22Rv1 (cell line): ENCODE measurements around the gene C10orf62.

Experiments
- ZFX ChIP-seq: fragments of 450-650 bp; IDR thresholded peaks from 2 replicates; pipeline ENCODE4 v1.6.1; 2017; ENCODE audit warnings: antibody characterized with exemption, borderline replicate concordance
- TF ChIP-seq, protein P1 (sequence below): fragments of 450-650 bp; IDR thresholded peaks from 2 replicates; pipeline ENCODE4 v1.5.1; 2017; ENCODE audit warnings: mild to moderate bottlenecking

- TF ChIP-seq, protein P1, sequence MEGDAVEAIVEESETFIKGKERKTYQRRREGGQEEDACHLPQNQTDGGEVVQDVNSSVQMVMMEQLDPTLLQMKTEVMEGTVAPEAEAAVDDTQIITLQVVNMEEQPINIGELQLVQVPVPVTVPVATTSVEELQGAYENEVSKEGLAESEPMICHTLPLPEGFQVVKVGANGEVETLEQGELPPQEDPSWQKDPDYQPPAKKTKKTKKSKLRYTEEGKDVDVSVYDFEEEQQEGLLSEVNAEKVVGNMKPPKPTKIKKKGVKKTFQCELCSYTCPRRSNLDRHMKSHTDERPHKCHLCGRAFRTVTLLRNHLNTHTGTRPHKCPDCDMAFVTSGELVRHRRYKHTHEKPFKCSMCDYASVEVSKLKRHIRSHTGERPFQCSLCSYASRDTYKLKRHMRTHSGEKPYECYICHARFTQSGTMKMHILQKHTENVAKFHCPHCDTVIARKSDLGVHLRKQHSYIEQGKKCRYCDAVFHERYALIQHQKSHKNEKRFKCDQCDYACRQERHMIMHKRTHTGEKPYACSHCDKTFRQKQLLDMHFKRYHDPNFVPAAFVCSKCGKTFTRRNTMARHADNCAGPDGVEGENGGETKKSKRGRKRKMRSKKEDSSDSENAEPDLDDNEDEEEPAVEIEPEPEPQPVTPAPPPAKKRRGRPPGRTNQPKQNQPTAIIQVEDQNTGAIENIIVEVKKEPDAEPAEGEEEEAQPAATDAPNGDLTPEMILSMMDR, result no peak
- no peak for TF ChIP-seq ZFX
Observed at GRCh38 chr10:97573672-97574071, 15.8 kb upstream of the C10orf62 start.
